DND-41 (cell line): ENCODE data around the gene EPHB3.

Experiments
- CTCF ChIP-seq: IDR thresholded peaks from 2 replicates; pipeline ENCODE4 v1.5.1; 2012; ENCODE audit warnings: borderline replicate concordance, low read length, moderate library complexity, mild to moderate bottlenecking; ENCODE audit not compliant: poor library complexity, severe bottlenecking; ENCODE audit errors: extremely low read depth
- EZH2 ChIP-seq: IDR thresholded peaks from 3 replicates; pipeline ENCODE4 v1.6.1; 2012; ENCODE audit warnings: borderline replicate concordance, low read depth, mild to moderate bottlenecking, moderate library complexity, low read length, inconsistent platforms; ENCODE audit not compliant: severe bottlenecking

- no peak for TF ChIP-seq CTCF
- TF ChIP-seq EZH2: no peak
Observed at GRCh38 chr3:184560531-184560930, 1.1 kb upstream of the EPHB3 start.
